Stimulated activated CD8-positive, alpha-beta memory T cell treated with anti-CD3 and anti-CD28 coated beads, Interleukin-2, amount 100 ng/mL, for 48 hours (primary cell): ENCODE results near the gene XAGE1A.
"Not testable (repeated sequence)": the region's sequence is repeated elsewhere in the genome, so short reads cannot be mapped to it uniquely, and the experiment has no call there.

Source experiments
- DNase-seq, 2 donors: peaks; one replicate each; pipeline ENCODE4 v3.0.0-alpha.2; 2020; ENCODE audit warnings: low read depth in 2 of 2

XAGE1A gene

GRCh38 chrX:52495545-52496418, at the start of gene XAGE1A:
Gene XAGE1A, plus strand, starts transcription at chrX:52495808. Its CDS starts 1,554 bp downstream, at chrX:52497362.
- DNase-seq: not testable (repeated sequence)

GRCh38 chrX:52452031-52452430, 43.6 kb upstream of the XAGE1A start:
- not testable (repeated sequence) for DNase-seq

- not testable (repeated sequence) for DNase-seq
Measured at GRCh38 chrX:52471301-52471700, 24.3 kb upstream of the XAGE1A start.

GRCh38 chrX:52496419-52496772, 788 bp downstream of the XAGE1A start:
- DNase-seq: not testable (repeated sequence)

- not testable (repeated sequence) for DNase-seq
Measured at GRCh38 chrX:52501362-52501761, 5.8 kb downstream of the XAGE1A start.

GRCh38 chrX:52504551-52504950, 8.9 kb downstream of the XAGE1A start:
- DNase-seq: no peak

- DNase-seq: no peak
Measured at GRCh38 chrX:52507331-52507730, 11.7 kb downstream of the XAGE1A start.

GRCh38 chrX:52509916-52510315, 14.3 kb downstream of the XAGE1A start:
- no peak for DNase-seq

GRCh38 chrX:52511126-52511525, 15.5 kb downstream of the XAGE1A start:
- not testable (repeated sequence) for DNase-seq

- not testable (repeated sequence) for DNase-seq
Measured at GRCh38 chrX:52516110-52516986, 20.7 kb downstream of the XAGE1A start.

- DNase-seq: not testable (repeated sequence)
Measured at GRCh38 chrX:52516987-52517325, 21.3 kb downstream of the XAGE1A start, which contains the start of gene XAGE1B. Gene XAGE1B, minus strand, starts transcription at chrX:52517063. Its CDS starts 1,536 bp downstream, at chrX:52515527.

- not testable (repeated sequence) for DNase-seq
Measured at GRCh38 chrX:52541051-52541450, 45.4 kb downstream of the XAGE1A start.

GRCh38 chrX:52542311-52542710, 46.7 kb downstream of the XAGE1A start:
- DNase-seq: no peak

- DNase-seq: no peak
Measured at GRCh38 chrX:52544147-52544840, 48.7 kb downstream of the XAGE1A start.

GRCh38 chrX:52548769-52549168, 53.2 kb downstream of the XAGE1A start:
- not testable (repeated sequence) for DNase-seq
